NCI-H2196 (cell line): ENCODE measurements around the gene IL36B.

Experiments
- DNase-seq: peaks from one replicate; lab custom pipeline; 2025; ENCODE audit not compliant: unreplicated experiment; lab: John Stamatoyannopoulos, UW

Gene IL36B

GRCh38 chr2:113076954-113077669 is 24.4 kb upstream of the IL36B start:
- no peak for DNase-seq

- DNase-seq: no peak
Observed at GRCh38 chr2:113075600-113075999, 22.9 kb upstream of the IL36B start.

DNA sequence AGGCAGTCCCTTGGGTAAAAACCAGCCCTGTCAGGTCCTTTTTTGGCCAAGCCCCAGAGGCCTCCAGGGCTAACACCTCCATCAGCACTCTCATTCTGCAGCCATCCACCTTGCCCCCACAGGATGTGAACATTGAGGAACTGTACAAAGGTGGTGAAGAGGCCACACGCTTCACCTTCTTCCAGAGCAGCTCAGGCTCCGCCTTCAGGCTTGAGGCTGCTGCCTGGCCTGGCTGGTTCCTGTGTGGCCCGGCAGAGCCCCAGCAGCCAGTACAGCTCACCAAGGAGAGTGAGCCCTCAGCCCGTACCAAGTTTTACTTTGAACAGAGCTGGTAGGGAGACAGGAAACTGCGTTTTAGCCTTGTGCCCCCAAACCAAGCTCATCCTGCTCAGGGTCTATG is 22.4 kb upstream of the IL36B start:
- no peak for DNase-seq

DNA sequence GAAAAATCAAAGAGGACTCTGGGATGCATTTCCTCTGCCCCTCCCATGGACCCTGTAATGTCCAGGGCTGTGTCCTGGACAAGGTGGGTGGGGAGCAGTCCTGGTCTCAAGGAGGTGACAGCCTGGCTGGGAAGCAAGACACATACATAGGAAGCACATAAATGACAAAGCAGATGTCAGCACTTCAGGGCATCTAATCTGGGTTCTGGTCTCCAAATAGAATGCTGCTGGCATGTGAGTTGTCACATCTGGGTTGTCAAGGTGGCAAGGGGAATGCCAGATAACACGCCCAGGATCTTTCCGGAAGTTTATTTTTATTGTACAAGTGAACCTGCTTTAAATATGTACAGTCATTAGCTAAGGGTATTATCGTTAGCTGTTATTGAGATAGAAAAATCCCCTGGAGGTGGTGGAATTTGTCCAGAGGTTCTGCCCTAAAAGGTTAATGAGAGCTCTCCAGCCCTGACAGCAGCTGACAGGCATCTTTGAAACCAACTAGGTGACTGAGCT is 20.7 kb upstream of the IL36B start:
- no peak for DNase-seq

DNA sequence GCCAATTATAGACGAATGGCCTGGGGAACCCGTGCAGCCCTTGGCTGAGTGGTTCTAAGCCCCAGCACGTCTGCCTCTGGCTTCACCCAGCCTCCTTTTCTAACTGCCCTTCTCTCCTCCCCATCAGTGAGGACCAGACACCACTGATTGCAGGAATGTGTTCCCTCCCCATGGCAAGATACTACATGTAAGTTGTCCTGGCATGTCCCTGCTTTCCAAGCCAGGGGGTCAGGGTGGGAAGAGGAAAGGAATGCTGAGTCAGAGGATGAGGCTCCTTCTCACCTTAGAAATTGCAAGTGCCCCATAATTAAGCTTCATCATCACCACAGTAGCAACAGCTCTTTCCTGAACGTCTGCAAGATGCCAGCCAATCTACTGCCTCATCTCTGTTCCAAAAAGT is 19.9 kb upstream of the IL36B start:
- no peak for DNase-seq

DNA sequence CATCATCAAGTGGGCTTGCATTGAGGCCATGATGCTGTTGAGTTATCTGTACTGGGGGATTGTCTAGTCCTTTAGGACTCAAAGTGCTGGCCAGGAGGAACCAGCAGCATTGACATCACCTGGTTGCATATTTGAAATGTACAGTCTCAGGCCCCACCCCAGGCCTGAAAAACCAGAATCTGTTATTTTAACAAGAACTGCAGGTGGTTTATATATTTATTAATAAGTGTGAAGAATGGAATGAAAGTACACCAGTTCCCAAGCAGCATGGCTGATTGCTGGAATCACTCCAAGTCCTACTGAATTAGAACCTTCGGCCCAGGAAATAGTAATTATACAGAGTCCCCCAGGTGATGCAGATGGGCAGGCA is 17.9 kb upstream of the IL36B start:
- no peak for DNase-seq

- no peak for DNase-seq
Observed at GRCh38 chr2:113069676-113070605, 17.3 kb upstream of the IL36B start.

GRCh38 chr2:113068706-113069485 is 16.2 kb upstream of the IL36B start:
- DNase-seq: no peak

- DNase-seq: no peak
Observed at GRCh38 chr2:113068249-113068648, 15.6 kb upstream of the IL36B start.

- DNase-seq: no peak
Observed at GRCh38 chr2:113067681-113068080, 15.0 kb upstream of the IL36B start, which contains the start of gene IL1F10. Gene IL1F10, plus strand, starts transcription at chr2:113067970. Its CDS starts 4,769 bp downstream, at chr2:113072739.

DNA sequence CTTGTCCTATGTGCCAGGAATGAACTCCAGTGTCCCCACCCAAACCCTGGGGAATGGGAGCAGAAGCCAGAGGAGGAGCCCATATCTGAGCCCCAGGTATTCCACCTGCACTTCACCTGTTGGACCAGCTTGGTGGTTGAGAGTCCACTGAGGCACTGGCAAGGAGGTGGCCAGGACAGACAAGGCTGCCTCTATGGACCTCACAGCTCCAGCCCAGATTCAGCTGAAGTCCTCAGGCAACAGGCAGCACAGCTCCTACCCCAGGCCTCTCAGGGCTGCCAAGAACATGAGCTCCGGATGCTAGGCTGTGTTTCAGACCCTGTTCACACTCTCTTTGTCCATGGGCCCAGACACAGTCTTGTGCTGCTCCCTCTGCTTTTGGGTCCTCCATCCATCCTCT is 12.2 kb upstream of the IL36B start:
- no peak for DNase-seq

- DNase-seq: no peak
Observed at GRCh38 chr2:113064281-113064680, 11.6 kb upstream of the IL36B start.

DNA sequence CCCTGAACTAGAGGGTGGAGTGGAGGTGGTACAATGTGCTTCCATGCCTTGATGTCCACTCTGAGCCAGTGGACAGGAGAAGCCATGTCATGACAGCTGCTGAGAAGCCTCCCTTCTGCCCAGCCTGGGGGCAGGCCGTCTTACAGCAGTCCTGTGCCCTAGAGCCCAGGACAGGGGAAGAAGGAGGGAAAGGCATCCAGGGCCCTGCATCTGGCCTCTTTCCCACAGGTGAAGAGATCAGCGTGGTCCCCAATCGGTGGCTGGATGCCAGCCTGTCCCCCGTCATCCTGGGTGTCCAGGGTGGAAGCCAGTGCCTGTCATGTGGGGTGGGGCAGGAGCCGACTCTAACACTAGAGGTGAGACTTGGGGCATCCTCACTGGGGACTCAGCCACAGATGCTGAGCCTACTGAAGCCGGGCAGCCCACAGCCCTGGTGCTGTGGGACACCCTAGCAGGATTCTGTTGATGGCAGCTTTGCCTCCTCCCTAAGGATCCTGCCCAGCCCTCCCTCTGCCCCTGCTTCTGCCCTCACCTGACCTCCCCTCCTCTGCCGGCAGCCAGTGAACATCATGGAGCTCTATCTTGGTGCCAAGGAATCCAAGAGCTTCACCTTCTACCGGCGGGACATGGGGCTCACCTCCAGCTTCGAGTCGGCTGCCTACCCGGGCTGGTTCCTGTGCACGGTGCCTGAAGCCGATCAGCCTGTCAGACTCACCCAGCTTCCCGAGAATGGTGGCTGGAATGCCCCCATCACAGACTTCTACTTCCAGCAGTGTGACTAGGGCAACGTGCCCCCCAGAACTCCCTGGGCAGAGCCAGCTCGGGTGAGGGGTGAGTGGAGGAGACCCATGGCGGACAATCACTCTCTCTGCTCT is 9.5 kb upstream of the IL36B start:
- DNase-seq: no peak

- DNase-seq: no peak
Observed at GRCh38 chr2:113061241-113061640, 8.6 kb upstream of the IL36B start.

DNA sequence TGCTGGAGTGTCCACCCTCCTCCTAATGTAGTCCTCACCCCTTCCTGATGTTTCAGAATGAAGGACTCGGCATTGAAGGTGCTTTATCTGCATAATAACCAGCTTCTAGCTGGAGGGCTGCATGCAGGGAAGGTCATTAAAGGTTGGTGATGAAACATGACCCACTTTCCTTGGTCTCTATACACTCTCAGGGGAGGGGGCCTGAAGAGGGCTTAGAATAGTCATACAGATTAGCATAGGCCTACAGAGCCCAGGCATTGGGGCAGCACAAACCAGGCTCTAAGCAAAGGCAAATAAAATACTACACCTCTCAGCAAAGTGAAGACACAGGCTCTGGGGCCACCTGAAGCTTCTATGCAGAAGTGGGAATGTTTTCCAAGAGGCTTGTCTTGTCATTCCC is 8.1 kb upstream of the IL36B start:
- DNase-seq: no peak

DNA sequence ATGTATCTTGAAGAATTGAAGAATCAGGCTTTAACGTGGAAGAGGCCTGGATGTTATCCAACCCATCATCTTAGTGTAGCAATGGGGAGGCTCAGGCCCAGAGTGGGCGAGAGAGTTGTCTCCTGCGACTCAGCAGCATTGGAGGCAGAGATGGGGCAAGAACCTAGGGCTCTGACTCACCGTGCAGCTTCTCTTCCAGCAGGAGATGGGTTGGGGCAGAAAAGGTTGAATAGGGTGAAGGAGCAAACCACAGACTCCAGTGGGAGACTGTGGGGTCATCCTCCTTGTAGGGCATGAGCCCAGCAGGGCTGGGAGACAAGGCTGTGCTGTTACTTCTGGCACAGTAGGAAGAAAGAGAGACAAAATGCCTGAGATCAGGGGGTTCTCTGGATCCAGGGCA is 7.7 kb upstream of the IL36B start:
- no peak for DNase-seq

DNA sequence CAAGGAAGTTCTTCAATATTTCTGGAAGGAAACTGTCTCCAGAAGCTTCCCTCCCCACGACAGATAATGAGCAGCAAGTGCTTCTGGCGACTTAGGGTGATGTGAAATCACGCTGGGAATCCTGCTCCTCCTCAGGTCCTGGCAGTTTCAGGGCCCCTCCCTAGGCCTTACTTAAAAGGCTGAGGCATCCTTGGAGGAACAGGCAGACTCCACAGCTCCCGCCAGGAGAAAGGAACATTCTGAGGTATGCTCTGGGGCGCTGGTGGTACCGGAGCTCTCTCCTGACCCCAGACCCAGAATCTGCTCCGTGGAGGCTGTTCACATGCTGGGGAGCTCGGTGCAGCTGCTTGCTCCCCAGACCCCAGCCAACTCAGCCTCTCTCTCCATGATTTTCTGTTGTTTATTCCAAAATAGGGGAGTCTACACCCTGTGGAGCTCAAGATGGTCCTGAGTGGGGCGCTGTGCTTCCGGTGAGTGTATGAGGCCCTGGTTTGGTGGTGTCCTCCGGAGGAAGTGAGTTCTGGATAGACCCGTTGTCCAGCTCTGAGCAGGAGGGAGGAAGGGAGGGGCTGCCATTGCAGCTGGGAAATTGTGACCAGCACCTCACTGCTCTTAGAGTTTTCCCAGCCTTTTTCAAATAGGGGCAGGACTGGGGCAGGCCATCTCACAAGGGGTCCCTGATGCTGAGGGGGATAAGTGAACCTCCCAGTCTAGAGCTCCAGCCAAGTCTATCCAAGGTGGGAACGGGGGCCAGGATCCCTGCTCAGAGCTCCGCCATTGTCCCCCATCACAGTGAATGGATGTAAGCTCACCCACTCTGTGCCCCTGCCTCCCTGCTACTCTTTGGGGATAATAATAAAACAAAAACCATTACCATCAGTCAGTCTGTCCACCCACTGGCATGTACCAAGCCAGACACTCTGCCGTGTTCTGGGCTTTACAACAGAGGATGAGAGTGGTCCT is 6.6 kb upstream of the IL36B start, which contains the start of gene IL36RN:
IL36RN (plus strand) TSS at position 201 of the 963 bp plus-strand sequence; CDS start at position 442, 241 bp downstream.
- DNase-seq: no peak

GRCh38 chr2:113058411-113058994 is 5.8 kb upstream of the IL36B start:
- DNase-seq: no peak

GRCh38 chr2:113057117-113057516 is 4.5 kb upstream of the IL36B start:
- no peak for DNase-seq
